Activated CD4-positive, alpha-beta T cell treated with anti-CD3 and anti-CD28 coated beads, Interleukin-10, Interleukin-2, amounts not matched to agents 100 ng/mL and 50 ng/mL, durations not matched to agents 16 hours and 8 hours (primary cell): ENCODE results near the gene SLC51A.
"Not testable (repeated sequence)": the region's sequence is repeated elsewhere in the genome, so short reads cannot be mapped to it uniquely, and the experiment has no call there.

Source experiments
- DNase-seq: peaks from one replicate; pipeline ENCODE4 v3.0.0-alpha.2; 2020

The SLC51A gene

GRCh38 chr3:196216089-196216564 lies at the start of gene SLC51A:
TSS of gene SLC51A (plus strand) at chr3:196216534. CDS start at chr3:196216713, 179 bp downstream.
- no peak for DNase-seq

GRCh38 chr3:196166741-196167140 lies 49.6 kb upstream of the SLC51A start:
- DNase-seq = peak; percentile 57

DNA sequence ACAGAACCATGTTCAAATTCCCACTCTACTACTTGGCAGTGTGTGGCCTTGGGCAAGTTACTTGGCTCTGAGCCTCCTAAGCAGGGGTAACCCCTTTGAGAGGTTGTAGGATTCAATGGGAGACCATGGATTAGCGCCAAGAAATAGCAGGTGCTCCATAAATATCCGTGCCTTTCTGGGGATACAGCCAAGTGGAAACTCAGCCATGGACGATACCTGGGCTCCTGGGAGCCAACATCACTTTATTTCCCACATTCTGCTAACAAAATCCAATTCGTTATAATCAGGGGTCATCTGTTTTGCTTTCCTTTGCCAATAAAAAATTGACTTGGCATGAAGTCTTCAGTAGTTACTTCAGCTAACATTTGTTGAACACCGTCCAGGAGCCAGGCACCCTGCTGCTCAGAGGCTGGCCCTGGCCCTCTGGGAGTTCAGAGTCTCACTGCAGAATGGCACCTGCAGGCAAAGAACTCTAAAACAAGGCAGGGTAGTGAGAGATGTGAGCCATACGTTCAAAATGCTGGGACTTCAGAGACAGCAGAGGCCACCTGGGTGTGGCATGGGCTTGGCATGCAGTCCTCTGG lies 47.4 kb upstream of the SLC51A start:
- no peak for DNase-seq

DNA sequence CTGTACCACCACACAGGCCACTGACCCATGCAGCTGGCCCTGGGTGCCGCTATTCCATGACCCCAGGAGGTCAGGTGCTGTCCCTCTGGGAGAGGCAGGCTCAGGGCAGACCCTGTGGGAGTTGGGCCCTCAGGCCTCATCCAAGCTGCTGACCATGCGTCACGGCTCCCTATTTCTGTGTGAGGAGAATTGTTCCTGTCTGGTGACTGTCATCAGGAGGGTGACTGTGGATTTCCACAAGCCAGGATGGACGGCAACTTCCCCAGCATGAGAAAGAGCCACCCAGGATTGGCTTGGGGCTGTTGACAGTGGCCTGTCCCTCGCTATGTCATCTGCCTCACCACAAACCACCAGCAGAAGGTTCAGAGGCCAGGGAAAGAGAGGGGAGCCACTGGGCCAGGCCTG lies 46.5 kb upstream of the SLC51A start:
- DNase-seq = no peak

DNA sequence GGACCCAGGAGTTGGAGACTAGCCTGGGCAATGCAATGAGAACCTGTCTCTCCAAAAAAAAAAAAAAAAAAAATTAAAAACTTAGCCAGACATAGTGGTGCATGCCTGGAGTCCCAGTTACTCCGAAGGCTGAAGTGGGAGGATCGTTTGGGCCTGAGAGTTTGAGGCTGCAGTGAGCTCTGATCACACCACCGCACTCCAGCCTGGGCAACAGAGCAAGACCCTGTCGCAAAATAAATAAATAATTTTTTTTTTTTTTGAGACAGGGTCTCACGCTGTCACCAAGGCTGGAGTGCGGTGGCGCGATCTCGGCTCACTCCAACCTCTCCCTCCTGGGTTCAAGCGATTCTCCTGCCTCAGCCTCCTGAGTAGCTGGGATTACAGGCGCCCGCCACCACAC lies 46.0 kb upstream of the SLC51A start:
- not testable (repeated sequence) for DNase-seq

- no peak for DNase-seq
These were observed 41.7 kb upstream of the SLC51A start for GRCh38 chr3:196174652-196175051.

DNA sequence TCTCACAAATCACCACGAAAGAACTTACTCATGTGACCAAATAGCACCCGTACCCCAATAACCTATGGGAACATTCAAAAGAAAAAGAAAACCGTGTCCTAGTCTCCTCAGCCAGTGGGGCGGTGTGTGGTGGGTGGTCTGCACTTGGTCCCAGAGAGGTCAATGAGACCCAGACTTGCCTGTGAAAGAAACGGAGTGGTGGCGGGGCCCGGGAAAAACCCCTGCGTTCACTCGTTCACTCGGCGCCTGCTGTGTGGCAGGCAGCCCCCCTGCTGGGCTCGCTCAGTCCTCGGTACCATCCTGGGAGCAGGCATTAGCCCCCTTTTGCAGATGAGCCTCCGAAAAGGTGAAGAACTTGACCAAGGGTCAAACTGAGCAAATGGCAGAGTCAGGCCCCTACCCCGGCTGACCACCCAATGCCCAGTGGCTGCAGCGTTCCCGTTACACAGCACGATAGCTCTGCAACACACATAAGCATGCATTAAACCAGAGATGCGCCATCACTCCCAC lies 41.2 kb upstream of the SLC51A start:
- DNase-seq = no peak

DNA sequence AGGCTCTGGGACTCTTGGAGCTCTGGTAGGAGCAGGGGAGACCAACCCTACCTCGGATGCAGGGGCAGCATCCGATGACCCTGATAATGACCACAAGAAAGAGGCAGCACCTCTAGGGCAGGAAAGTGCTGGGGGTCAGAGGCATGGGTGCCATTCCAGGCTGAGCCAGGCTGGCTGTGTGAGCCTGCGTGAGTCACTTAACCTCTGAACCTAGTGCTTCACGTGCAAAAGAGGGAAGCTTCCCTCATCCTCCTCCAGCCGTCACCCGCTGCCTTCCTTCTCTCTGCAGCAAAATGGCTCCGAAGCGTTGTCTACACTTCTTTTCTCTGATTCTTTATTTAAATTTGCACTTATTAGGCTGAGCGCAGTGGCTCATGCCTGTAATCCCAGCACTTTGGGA lies 40.6 kb upstream of the SLC51A start:
- DNase-seq = no peak

DNA sequence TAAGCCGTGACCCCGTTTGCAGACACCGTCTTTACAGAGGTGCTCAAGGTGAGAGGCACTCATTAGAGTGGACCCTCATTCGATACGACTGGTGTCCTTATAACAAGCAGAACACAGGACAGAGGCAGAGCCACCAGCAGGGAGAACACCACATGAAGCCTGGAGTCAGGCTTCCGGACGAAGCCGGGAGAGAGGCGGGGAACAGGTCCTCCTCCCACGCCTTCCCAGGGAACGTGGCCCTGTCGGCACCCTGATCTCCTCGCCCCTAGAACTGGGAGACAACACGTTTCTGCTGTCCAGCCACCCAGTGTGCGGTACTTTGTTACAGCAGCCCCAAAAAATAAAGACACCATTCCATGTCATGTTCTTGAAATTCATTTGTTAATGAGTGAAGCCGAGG lies 38.8 kb upstream of the SLC51A start:
- DNase-seq = no peak

DNA sequence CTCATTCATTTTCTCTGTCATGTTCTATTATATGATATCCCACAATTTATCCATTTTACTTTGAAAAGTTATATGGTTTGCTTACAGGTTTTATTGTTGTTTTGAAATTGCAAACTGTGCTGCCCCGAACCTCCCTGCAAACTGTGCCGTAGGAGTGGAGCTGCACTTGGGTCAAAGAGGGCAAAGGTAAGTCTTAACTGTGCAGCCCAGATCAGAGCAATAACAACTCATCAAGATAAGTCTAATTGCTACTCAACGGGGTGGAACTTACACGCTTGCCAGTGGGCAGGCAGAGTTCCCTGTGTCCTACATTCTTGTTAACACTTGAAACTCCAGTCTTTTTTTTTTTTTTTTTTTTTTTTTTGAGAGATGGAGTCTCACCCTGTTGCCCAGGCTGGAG lies 38.4 kb upstream of the SLC51A start:
- DNase-seq = no peak

DNA sequence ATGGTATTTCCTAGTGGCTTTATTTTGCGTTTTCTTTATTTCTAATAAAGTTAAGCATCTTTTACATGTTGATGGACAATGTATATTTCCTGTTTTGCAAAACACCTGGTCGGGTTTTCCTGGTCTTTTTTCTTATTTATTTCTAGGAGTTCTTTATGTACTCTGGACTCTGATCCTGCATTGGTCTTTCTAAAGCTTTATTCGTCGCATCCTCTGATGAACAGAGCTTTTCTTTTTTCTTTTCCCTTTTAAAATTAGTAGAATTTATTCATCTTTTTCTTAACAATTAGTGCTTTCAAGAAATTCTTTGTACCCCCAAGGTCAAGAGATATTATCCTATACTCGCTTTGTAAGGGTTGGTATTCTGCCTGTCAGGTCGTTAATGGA lies 37.3 kb upstream of the SLC51A start:
- no peak for DNase-seq

GRCh38 chr3:196179380-196180308 lies 36.7 kb upstream of the SLC51A start:
- peak; percentile 97 for DNase-seq

- DNase-seq = no peak
These were observed 36.0 kb upstream of the SLC51A start for GRCh38 chr3:196180346-196180745.

DNA sequence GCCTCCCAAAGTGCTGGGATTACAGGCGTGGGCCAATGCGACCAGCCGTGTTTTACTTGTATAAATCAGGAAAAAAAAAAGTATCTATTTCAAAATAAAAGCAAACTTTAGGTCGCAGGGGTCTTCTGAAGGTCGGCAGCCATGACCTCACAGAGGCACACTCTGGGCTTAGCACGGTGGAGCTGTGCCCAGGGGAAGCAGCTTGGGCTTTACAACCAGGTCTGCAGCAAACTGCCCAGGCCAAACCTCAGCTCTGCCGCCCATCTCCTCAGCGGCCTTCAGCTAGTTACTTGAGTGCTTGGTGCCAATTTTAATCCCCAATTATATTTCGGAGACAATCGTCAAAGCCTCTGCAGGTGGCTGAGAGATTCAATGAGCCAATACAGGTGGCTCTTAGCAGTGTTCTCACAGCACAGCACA lies 35.2 kb upstream of the SLC51A start:
- no peak for DNase-seq

DNA sequence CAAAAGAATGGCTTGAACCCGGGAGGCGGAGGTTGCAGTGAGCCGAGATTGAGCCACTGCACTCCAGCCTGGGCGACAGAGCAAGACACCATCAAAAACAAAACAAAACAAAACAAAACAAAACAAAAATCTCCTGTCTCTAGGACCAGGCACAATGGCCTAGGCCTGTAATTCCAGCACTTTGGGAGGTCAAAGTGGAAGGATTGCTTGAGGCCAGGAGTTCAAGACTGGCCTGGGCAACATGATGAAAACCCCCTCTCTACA lies 32.2 kb upstream of the SLC51A start:
- DNase-seq = not testable (repeated sequence)

DNA sequence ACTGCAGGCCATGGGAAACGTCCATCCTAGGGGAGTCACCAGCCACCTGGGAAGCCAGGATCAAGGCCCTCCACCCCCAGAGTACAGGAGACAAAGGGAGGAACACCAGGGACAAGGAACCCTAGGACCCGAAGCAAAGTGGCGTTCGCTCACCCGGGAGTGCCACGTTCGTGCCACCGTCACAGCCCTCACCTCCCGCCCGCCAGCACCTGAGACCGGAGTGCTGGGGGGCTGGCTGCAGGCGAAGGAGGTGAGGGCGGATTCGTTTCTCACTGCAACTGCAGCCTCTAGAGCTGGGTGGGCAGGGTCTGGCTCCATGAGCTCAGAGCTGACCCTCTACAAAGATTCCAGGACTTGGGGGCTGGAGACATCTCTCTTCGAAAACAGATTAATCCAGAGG lies 31.5 kb upstream of the SLC51A start:
- DNase-seq = no peak

DNA sequence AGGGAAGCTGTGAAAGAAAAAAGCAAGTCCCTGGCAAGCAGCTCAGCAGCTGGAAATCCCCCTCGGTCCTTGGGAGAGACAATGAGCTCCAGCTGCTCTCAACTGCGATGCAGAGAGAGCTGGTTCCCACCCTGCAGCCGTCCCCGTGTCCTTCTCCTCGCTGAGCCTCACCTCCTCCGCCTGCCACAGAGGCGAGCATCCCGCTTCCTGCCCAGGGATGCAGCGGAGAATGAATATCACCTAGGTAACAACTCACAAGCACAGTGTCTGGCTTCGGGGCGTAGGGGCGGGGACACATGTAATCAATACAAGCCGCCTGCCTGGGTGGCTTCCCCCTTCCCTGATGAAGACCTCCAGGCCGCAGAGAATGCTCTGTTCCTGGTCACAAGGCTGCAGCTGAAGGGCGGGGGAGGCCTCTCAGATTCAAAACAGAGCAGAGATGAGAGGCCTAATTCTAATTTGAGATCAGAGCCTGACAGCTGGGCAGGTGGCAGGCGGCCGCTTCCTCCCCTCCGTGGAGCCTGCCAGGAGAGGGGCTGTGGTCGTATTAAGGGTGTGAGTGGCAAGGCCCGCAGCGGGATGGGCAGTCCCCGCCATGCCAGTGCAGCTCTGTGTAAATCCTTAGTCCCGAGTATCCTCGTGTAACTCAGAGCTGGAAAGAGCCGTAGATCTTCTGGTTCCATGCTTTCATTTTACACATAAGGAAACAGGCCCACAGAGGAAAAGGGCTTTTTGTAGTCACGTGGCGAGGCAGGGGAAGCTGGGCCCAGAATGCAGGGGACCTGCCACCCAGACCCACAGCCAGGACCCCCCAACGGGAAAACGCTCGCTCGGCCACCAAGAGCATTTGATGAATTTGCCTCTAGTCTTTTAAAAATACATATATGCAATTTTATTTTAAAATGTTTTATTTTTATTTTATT lies 29.4 kb upstream of the SLC51A start:
- DNase-seq = no peak

- no peak for DNase-seq
These were observed 26.6 kb upstream of the SLC51A start for GRCh38 chr3:196189566-196190347.

DNA sequence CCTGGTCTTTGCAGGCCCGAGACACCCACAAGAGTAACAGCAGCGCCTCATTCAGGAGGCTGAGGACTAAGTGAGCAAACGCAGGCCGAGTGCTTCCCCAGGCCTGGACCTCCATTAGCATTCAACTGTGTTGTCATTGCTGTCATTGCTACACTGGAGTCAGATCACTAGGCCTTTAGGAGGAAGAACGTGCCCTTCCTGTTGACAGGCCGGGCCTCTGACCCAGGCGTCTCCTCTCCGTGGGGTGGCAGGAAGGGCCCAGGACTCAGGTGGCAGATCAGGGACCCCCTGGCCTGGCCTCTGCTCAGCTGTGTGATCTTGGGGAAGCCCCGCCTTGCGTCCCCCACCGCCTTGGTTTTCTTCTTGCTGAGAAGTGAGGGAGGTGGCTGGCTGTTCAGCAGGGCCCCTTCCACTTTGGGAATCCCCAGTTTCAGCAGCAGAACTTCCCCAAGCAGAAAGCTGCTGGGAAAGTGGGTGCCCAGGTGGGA lies 24.3 kb upstream of the SLC51A start:
- peak; percentile 78 for DNase-seq

- no peak for DNase-seq
These were observed 23.7 kb upstream of the SLC51A start for GRCh38 chr3:196192524-196193051.

DNA sequence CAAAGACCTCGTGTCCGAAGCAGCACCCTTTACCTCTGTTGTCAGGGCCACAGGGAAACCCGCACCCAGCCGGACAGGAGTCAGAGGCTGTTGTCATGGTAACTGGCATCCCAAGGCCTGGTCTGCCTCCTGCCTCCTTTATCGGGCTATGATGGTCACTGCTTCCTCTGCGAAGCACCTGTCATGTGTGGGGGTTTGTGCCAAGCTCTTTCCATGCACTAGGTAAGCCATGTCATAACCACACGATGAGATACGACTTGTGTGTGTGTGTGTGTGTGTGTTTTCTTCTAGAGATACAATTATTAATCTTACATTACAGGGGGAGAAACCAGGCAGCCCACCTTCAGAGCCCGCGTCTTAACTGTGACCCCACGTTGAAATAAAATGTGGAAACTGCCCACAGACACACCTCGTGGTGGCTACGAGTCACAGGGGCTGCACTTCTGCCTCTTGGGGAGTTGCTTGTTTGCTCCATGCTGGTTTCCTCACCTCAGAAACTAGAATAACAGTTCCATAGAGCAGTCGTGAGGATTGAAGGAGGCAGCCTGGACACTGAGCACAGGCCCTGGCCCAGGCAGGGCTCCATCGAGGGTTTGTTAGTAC lies 23.1 kb upstream of the SLC51A start:
- DNase-seq = no peak
